ENCODE results near the gene WDR45.

- no peak for TF ChIP-seq CTCF (IDR thresholded peaks at IDR 0.05)
- no peak for TF ChIP-seq POLR2AphosphoS5 (IDR thresholded peaks at IDR 0.05)
Observed at GRCh38 chrX:49067285-49068120, 12.2 kb downstream of the WDR45 start.
